Skeletal muscle tissue (tissue), 4 donors: Measurements from ENCODE around the gene PRKN. TPM values are rescaled to one million over a fixed set of nuclear protein-coding genes. Genes with fewer than 3 reads are reported as not detected.

Experiments used
- H3K27ac ChIP-seq: one replicate; pipeline ENCODE4 v1.7.0; 2013; ENCODE audit warnings: mild to moderate bottlenecking, low read depth, low read length, inconsistent platforms
- H3K27me3 ChIP-seq, 3 donors: one replicate each; pipeline ENCODE4 v1.7.0; 2013; ENCODE audit warnings: low read length in 3 of 3; ENCODE audit not compliant: control insufficient read depth in 3 of 3, insufficient read depth in 3 of 3
- H3K36me3 ChIP-seq, 3 donors: one replicate each; pipeline ENCODE4 v1.7.0; 2013; ENCODE audit warnings: low read length in 3 of 3; ENCODE audit not compliant: control insufficient read depth in 3 of 3, insufficient read depth in 3 of 3
- H3K4me1 ChIP-seq, 3 donors: one replicate each; pipeline ENCODE4 v1.7.0; 2013; ENCODE audit warnings: low read length in 3 of 3, mild to moderate bottlenecking in 3 of 3; ENCODE audit not compliant: control insufficient read depth in 3 of 3, insufficient read depth in 3 of 3
- H3K4me3 ChIP-seq, 3 donors: one replicate each; pipeline ENCODE4 v1.7.0; 2013; ENCODE audit warnings: low read length in 3 of 3
- H3K9ac ChIP-seq, 3 donors: one replicate each; pipeline ENCODE4 v1.7.0; 2013; ENCODE audit warnings: low read length in 3 of 3, mild to moderate bottlenecking in 3 of 3, moderate library complexity in 2 of 3, low read depth in 1 of 3
- H3K9me3 ChIP-seq, 3 donors: one replicate each; pipeline ENCODE4 v1.7.0; 2013; ENCODE audit warnings: low read length in 3 of 3; ENCODE audit not compliant: control insufficient read depth in 3 of 3
- total RNA-seq: library from RNA; depleted of rRNA; stranded (reverse); fragments of >200 nt; gene quantifications from one replicate; pipeline ENCODE4 v1.2.3, GENCODE V29; 2014
- donor health status: Osteomylitis.

The PRKN gene
- total RNA-seq, 1 donor from 2014 or later = 16.7 TPM

DNA sequence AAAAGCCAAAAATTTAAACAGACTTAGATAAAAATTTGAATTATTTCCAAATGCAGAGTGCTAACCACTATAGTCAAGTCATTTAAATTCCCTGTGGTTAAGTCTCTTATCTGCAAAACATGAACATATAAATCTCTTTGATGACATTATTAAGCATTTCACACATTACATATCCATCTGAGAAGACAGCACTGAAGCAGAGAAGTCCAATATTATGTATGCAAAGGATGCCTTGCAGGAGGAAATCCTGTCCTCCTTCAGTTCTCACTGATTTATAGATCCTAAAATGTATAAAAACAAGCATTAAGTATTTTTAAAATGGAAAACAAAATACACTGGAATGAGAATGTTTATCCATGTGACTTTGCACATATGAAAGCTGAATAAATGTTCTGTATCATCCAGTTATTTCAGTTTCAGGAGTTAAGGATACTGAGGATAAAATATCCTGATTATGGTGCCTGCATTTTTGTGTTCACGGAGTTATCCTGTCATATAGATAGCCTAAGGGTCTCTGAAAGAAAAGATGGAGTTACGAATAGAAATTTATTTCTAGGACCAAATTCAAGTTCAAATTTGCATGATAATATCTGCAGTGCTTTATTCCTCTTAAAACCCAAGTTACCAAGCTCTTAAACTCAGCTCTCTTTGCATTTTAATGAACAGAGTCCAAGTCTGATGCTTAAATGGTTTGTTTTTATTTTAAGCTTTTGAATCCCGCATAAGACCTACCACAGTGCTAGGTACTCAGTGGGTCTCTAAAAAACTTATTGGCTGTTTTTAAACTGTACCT, 145.4 kb downstream of the PRKN start:
- H3K4me1 ChIP-seq = no peaks in the 10 kb centered on the region
- no peak overlapping the region for H3K4me3 ChIP-seq
- no peaks in the 10 kb centered on the region for H3K9me3 ChIP-seq
- no peak overlapping the region for H3K9ac ChIP-seq
- no peaks in the 10 kb centered on the region for H3K27me3 ChIP-seq
- no peak overlapping the region for H3K27ac ChIP-seq
- no peaks in the 10 kb centered on the region for H3K36me3 ChIP-seq

DNA sequence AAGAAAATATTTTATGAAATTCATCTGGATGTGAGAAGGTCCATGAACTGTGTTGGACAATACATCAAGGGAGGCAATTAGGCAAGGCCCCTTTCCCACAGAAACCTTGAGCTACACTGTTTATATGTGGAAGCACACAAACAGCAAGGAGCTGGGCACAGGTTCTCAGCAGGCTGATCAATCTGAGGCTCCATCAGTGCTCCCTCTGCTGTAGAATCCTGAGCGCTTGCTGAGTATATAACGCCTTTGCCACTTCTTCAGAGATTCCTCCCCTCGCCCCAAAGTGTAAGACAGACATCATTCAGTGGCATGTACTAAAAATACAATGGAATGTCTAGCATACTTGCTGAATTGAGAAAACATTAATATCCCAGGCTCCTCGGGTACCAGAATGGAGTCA, 146.9 kb downstream of the PRKN start:
- Histone ChIP-seq H3K36me3 (no peaks in the 10 kb centered on the region), H3K9me3 (no peaks in the 10 kb centered on the region), H3K27me3 (no peaks in the 10 kb centered on the region)

GRCh38 chr6:162576016-162576415, 151.6 kb downstream of the PRKN start:
- no peaks in the 10 kb centered on the region for H3K27me3 ChIP-seq
- no peaks in the 10 kb centered on the region for H3K4me1 ChIP-seq
- H3K9me3 ChIP-seq = no peaks in the 10 kb centered on the region
- no peaks in the 10 kb centered on the region for H3K36me3 ChIP-seq
- H3K9ac ChIP-seq = no peak overlapping the region
- H3K4me3 ChIP-seq = no peak overlapping the region
- H3K27ac ChIP-seq = no peak overlapping the region

More for the DNA sequence above, 146.9 kb downstream of the PRKN start:
- Histone ChIP-seq H3K4me3 (no peak overlapping the region), H3K4me1 (no peaks in the 10 kb centered on the region), H3K9ac (no peak overlapping the region), H3K27ac (no peak overlapping the region)

DNA sequence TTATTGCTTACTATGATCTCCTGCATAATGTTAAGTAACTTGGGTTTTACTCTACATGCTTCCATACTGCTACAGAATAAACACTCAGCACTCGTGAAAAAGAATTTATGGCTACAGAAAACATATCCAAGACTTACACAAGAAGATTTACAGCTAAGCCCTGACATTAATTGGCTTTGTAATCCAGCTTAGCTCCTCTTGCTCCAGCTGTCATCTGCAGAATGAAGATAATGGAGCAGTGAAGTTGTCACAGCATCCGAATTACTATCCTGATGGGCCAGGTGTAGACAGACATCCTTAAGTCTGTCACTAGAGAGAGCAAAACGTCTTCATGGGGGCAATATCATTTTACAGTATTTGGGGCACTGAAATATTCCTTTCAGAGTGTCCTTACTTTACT, 155.3 kb downstream of the PRKN start:
- Histone ChIP-seq H3K4me1 (no peaks in the 10 kb centered on the region), H3K4me3 (no peak overlapping the region), H3K9me3 (peaks cover 0 to 3% (median 2%) of the 10 kb centered on the region in 3 donors), H3K36me3 (peaks cover 8 to 11% (median 9%) of the 10 kb centered on the region in 3 donors), H3K27ac (no peak overlapping the region), H3K27me3 (no peaks in the 10 kb centered on the region), H3K9ac (no peak overlapping the region)

DNA sequence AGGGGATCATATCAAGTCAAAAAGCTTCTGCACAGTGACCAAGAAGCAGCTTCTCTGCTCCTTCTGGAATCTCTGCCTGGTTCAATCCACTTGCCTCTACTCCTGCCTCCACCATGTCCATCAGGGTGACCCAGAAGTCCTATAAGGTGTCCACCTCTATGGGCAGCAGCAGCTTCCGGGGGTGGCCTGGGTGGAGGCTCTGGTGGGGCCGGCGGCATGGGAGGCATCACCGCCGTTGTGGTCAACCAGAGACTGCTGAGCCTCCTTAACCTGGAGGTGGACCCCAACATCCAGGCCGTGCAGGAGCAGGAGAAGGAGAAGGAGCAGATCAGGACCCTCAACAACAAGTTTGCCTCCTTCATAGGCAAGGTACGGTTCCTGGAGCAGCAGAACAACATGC, 159.3 kb downstream of the PRKN start:
- H3K9ac ChIP-seq = no peak overlapping the region
- no peaks in the 10 kb centered on the region for H3K4me1 ChIP-seq
- H3K27me3 ChIP-seq = no peaks in the 10 kb centered on the region
- no peak overlapping the region for H3K4me3 ChIP-seq
- no peak overlapping the region for H3K27ac ChIP-seq
- peaks cover 0 to 3% (median 2%) of the 10 kb centered on the region in 3 donors for H3K9me3 ChIP-seq
- H3K36me3 ChIP-seq = peaks cover 8 to 11% (median 9%) of the 10 kb centered on the region in 3 donors

- no peaks in the 10 kb centered on the region for H3K27me3 ChIP-seq
- no peaks in the 10 kb centered on the region for H3K4me1 ChIP-seq
- H3K27ac ChIP-seq = no peak overlapping the region
- no peaks in the 10 kb centered on the region for H3K9me3 ChIP-seq
- H3K4me3 ChIP-seq = no peak overlapping the region
- H3K36me3 ChIP-seq = no peaks in the 10 kb centered on the region
- no peak overlapping the region for H3K9ac ChIP-seq
Measured at GRCh38 chr6:162562041-162562440, 165.5 kb downstream of the PRKN start.

DNA sequence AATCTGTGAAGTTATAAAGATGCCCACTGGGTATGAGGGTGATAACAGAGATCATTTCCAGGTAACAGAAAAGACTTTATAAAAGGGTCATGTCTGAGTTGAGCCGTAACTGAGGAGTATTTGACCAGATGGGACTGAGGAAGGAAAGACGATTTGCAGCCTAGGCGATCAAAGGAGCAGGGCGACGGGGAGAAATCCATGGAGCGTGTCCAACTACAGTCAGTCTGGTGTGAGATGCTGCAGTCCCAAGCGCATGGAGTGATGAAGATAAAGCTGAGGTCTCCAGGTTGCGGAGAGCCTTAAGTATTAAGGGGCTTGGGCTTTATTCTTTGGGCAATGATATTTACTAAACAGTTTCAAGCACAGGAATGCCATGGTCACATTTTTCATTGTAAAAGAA, 166.7 kb downstream of the PRKN start:
- H3K36me3 ChIP-seq = no peaks in the 10 kb centered on the region
- no peaks in the 10 kb centered on the region for H3K9me3 ChIP-seq
- no peaks in the 10 kb centered on the region for H3K27me3 ChIP-seq
- H3K9ac ChIP-seq = no peak overlapping the region
- H3K27ac ChIP-seq = no peak overlapping the region
- H3K4me1 ChIP-seq = no peaks in the 10 kb centered on the region
- no peak overlapping the region for H3K4me3 ChIP-seq

DNA sequence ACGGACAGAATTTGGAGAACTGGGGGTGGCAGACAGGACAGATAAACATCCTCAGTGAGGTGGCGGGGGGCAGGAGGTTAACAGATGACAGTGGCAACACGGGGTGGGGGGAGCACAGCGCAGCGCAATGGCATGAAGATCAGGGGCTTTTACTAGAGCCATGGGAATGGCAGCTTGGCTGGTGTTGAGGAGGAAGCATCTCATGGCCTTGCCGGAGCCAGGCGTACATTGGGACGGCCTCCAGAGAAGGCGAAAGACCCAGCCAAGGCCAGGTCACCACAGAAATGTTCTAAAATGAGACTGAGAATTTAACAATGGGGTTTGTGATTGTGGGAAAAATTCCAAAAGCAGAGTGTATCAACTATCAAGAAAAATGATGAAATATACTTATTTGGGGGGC, 173.0 kb downstream of the PRKN start:
- Histone ChIP-seq H3K4me3 (no peak overlapping the region), H3K4me1 (no peaks in the 10 kb centered on the region), H3K27ac (no peak overlapping the region), H3K27me3 (no peaks in the 10 kb centered on the region), H3K9me3 (no peaks in the 10 kb centered on the region), H3K36me3 (peaks cover 0 to 3% (median 0%) of the 10 kb centered on the region in 3 donors), H3K9ac (no peak overlapping the region)

- no peaks in the 10 kb centered on the region for H3K4me1 ChIP-seq
- no peaks in the 10 kb centered on the region for H3K36me3 ChIP-seq
- H3K9ac ChIP-seq = no peak overlapping the region
- no peak overlapping the region for H3K4me3 ChIP-seq
- H3K27ac ChIP-seq = no peak overlapping the region
- H3K9me3 ChIP-seq = no peaks in the 10 kb centered on the region
- H3K27me3 ChIP-seq = no peaks in the 10 kb centered on the region
Measured at GRCh38 chr6:162546905-162547304, 180.7 kb downstream of the PRKN start.

GRCh38 chr6:162543221-162543620, 184.3 kb downstream of the PRKN start:
- H3K27me3 ChIP-seq = no peaks in the 10 kb centered on the region
- H3K9me3 ChIP-seq = no peaks in the 10 kb centered on the region
- H3K4me3 ChIP-seq = no peak overlapping the region
- no peak overlapping the region for H3K27ac ChIP-seq
- peaks cover 0 to 7% (median 5%) of the 10 kb centered on the region in 3 donors for H3K4me1 ChIP-seq
- H3K9ac ChIP-seq = no peak overlapping the region
- no peaks in the 10 kb centered on the region for H3K36me3 ChIP-seq
